GM19455 (cell line): Measurements from ENCODE around the gene SLC43A2.
A peak's percentile ranks its signal among the peaks of the same experiment; 100 is the strongest.
"Not testable (repeated sequence)": the region's sequence is repeated elsewhere in the genome, so short reads cannot be mapped to it uniquely, and the experiment has no call there.

Experiments used
- ATAC-seq: cut with Tn5 transposase; IDR thresholded peaks from one replicate; pipeline ENCODE4 v1.9.1; 2021; ENCODE audit not compliant: unreplicated experiment

The SLC43A2 gene

GRCh38 chr17:1563471-1563785 lies 65.2 kb downstream of the SLC43A2 start:
- ATAC-seq = not testable (repeated sequence)

- peak; percentile 47 for ATAC-seq
Measured at GRCh38 chr17:1562176-1562643, 66.4 kb downstream of the SLC43A2 start.

DNA sequence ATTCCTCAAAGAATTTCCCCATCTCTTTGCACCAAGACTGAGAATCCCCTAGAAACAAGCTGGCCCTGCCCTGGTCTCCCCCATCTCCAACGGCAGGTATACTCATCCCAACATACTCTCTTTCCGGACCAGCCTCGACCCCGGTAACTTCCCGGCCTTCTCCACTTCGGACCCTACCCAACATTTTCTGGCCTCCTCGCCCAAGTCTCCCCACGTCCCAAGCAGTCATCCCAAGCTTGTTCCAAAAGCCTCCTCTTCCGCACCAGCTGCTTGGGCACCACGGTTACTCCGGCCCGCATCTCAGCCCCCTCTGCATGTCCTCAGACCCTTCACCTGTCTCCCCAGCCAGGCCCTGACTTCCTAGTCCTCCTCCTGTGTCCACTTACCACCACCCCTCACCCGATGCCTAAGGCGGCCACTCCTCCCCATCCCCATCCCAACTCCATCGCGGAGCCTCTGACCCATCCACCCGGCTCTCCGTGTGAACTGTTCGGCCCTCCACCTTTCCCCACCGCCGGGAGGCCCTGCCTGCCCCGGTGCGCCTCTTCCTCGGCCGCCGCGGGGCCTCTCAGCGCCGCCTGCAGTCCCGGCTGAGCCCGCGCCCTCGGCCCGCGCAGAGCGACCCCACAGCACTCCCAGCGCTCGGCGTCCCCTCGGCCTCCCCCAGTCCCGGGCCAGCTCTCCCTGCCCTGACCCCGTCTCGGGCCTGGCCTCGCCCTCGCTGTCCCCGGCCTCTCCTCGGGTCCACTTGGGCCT lies 67.0 kb downstream of the SLC43A2 start:
- no peak for ATAC-seq

DNA sequence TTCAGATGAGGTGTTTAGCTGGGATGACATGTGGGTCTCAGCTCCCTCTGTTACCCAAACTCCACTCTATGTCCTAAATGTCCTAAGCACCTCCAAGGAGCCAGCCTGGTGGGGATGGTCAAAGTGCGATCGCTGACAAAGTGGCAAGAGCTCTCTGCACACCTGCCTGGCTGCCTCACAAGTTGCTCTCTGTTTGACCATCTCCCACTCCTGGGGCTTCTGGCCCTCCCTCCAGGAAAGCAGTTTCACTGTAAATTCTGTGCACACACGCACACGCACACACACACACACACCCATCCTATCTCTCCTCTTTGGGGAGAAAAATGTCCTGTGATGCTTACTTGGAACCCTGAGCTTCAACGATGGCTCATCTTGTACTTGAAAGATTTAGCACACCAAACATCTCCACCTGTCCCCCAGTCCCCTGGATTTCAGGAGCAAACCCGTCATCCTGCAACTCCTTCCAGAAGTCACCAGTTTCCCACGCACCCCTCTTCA lies 67.7 kb downstream of the SLC43A2 start:
- ATAC-seq = no peak

DNA sequence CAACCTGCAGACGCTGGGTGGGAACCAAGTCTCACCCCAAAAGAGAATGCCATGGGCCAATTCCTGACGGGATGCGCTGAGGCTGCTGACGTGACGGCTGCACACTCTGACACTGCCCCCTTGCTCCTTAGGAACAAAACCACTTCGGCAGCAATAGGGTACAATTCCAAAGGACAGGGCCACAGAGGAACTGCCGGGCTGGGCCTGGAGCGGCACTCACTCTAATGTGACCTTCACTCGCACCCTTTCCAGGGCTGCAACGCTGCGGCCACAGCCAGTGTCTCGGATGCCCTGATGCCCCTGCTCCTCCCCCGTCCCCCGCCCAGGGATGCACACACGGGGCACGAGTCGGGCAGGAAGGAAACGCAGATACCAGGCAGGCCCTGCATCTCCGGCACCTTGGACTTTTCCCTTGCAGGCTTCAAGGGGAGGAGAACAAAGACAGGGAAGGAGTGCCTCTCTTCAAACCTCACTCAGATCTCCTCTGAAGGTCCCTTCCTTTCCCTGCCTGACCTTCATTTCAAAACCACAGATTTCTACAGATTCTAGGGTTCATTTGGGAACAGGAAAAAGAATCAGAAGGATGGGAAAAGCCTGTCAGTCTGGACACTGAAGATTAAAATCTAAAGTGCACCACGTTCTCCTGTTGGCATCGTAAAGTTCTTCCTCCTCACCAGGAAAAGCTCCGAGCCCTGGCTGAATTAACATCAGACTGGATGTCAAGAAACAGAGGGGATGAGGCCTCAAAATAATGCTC lies 68.4 kb downstream of the SLC43A2 start:
- ATAC-seq = no peak

DNA sequence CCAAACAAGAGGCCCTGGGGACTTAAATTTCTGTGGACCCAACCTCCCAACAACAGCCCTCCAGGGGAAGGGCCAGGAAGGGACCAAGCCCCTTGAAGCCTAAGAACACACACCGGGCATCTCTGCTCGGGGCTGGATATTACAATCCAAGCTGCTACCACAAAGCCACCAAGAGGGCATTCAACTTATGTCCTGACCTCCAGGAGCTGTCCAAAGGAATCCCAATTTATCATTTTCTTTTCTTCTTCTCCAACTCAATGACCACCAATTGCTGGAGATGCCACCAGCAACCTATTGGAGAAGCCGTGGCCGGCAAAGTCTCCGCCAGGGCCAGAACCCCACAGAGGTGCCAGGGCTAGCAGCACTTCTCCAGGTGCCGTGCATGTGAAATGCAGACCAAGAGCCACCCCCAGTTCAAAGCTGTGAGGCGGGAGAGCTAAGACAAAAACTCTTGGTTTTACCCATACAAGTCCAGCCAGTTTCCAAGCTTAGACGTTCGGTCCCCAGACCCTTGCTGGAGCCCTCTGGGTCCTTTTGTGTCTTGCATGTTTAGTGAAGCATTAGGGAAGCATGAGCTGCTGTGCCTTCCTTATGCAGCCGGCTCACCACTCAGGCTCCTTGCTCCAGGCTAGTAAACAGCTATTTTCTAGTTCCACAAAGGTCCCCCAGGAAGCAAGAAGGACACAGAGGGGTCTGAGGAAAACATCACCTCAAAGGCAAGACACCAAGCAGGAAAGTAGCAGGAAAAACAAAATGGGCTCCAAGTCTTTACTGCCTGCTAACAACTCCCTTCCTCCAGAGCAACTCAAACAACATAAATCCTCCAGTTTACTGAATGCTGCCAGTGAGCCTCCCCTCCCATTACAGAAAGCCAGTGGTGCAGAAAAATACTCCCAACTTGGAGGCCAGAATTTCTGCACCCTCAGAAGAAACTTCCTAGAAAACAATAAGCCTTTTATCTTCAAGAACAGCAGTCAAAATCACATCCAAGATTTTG lies 69.3 kb downstream of the SLC43A2 start:
- ATAC-seq = no peak

- no peak for ATAC-seq
Measured at GRCh38 chr17:1558401-1558800, 70.2 kb downstream of the SLC43A2 start.

- ATAC-seq = no peak
Measured at GRCh38 chr17:1557355-1558095, 71.1 kb downstream of the SLC43A2 start.

DNA sequence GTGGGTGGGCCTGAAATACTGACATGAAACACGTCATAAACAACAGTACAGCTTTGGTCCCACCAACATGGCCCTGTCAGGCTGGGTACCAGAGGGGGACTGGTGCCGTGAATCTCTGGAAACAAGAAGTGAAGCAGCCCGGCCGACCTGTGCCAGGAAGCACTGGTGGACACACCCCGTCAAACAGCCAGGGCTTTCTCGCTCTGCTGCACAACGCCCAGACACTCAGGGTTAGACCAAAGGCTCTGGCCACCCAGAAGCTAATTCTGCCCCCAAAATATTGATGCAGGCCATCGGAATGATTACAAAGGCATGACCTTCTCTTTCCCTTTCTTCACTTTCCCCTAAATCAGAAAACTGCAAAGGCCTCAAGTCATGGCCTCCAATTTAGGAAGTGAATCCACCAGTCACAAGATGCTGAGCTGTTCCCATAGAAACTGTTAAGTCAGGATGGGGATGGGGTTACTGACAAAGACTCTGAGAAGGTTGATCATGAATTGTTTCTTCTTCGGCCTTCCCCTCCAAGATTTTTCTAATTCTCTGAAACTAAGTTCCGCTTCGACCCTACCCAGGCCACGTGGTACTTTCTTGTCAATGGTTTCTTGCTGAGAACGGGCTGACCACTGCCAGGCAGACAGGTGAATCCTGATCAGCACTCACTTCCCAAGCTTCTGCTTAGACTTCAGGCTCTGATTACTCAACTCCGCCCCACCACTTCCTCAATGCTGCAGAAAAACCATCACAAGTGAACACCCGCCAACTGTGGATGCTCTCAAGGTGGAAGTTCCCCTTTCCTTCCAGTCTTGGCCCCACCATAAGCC lies 72.8 kb downstream of the SLC43A2 start:
- no peak for ATAC-seq

DNA sequence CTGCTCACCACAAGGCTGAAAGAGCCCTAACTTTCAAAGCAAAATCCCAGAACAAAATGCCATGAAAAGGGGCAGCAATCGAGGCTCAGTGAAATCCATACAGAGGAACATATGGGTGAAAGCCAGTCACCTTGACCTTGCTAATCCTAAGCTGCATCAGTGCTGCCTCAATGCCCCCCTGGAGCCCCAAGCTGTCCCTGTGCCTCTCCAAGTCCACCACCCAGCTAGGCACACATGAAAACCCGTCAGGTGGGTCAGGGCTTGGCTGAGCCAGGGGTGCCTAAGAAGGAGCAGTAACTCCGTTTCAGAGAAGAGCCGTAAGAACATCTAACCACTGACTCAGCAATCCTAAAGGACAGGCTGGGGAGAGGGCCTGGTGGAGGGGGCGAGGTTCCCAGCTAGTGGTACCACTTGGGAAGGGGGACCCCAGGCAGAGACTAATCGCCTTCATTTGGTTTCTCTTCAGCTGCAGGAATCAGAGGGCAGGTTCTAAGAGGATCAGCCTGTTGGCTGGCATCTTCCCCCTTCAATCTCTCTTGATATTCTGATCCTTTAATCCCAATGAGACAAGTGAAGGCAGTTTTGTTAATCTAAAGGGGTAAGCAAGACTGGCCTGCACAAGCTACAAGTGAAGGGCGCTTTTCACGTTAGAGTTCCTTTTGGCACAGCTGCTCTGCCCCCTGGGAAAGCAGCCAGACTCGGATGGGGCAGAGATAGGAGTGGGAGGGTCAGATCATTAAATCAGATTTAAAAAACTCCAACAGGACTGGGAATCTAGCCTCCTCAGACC lies 73.7 kb downstream of the SLC43A2 start:
- no peak for ATAC-seq

- no peak for ATAC-seq
Measured at GRCh38 chr17:1553354-1554266, 75.0 kb downstream of the SLC43A2 start.

DNA sequence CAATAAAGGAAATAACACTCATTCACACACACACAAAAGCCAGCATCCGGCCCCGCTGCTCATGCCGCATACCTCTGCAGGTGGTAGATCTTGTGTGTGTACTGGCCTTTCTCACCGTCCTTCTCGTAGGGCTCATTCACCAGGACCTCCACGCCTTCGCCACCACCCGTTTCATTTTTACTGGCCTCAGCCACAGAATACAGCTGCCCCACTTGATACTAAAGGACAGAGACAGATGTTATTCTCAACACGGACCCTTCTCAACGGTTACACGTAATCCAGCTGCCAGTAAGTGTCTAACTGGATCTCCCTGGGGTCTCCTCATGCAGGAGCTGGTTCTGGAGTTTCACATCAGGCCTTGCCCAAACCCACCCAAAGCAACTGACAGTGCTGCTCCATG lies 75.7 kb downstream of the SLC43A2 start:
- no peak for ATAC-seq

DNA sequence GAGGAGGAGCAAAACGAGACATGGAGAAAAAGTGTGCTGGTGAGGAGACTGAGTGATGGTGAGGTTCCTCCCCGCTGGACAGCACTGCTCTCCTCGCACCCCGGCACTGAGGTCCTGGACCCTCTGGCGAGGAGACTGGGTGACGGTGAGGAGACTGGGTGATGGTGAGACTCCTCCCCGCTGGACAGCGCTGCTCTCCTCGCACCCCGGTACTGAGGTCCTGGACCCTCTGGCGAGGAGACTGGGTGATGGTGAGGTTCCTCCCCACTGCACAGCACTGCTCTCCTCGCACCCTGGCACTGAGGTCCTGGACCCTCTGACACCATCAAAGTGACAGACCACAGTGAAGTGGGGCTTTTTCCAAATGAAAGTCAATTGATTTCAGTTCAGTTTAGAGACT lies 76.9 kb downstream of the SLC43A2 start:
- no peak for ATAC-seq

- ATAC-seq = no peak
Measured at GRCh38 chr17:1548032-1548431, 80.6 kb downstream of the SLC43A2 start.

DNA sequence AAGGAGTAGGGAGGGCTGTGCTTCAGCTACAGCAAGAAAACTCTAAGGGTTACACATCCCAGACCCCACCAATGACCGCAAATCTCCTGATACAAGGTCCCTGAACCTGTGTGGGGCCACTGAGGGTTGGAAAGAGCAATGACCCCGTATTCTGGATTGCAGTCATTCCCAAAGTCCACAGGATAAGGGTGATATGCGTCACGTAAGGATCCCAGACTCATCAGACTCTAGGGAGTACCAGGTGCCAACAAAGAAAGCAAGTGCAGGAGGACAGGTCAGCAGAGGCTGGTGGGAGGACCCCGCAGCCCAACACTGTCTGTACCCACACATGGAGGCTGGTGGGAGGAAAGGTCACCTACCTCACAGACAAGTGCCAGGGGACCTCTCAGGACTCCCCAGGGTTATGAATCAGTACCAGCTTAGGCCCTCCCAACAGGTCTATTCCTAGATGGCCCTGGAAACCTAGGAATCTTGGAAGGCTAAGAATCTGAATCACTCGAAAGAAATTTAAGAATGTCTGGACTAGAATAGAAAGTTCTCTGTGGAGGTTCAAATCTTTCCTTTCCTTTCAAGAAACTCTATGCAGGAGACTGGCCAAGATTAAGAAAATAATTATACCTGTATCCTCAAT lies 82.2 kb downstream of the SLC43A2 start:
- no peak for ATAC-seq

GRCh38 chr17:1545618-1546017 lies 83.0 kb downstream of the SLC43A2 start:
- no peak for ATAC-seq

GRCh38 chr17:1542316-1542715 lies 86.3 kb downstream of the SLC43A2 start:
- no peak for ATAC-seq
